H1 (cell line): ENCODE measurements around the gene SERPINA10. TPM values are rescaled to one million over a fixed set of nuclear protein-coding genes. Genes with fewer than 3 reads are reported as not detected.

Experiments
- CTCF ChIA-PET: fragments of 300-600 bp; sonication (Branson Sonifier 250); formaldehyde crosslinking; loops from one replicate; lab custom pipeline; 2021; ENCODE audit not compliant: partially characterized antibody; lab: Charles Lee
- POLR2A ChIA-PET: fragments of 300-600 bp; sonication (Branson Sonifier 250); formaldehyde crosslinking; loops from one replicate; lab custom pipeline; 2021; ENCODE audit warnings: inconsistent platforms; ENCODE audit not compliant: partially characterized antibody; lab: Charles Lee
- DNase-seq, 2 experiments: peaks; one replicate each; pipeline versions ENCODE4 v3.0.0 to v3.0.0-alpha.2; 2010 to 2022; ENCODE audit warnings: low spot score in 2 of 2, low read depth in 1 of 2, mixed read lengths in 1 of 2
- FAIRE-seq: peaks from 2 replicates; lab custom pipeline; 2011; peaks lifted over from hg19 to GRCh38; lab: Jason Lieb, UNC
- H2AFZ ChIP-seq: 2 replicates; pipeline ENCODE4 v1.8.1; 2012; ENCODE audit warnings: low read length, inconsistent platforms
- H2AK5ac ChIP-seq: 2 replicates; pipeline ENCODE4 v1.6.1; 2013; ENCODE audit warnings: low read depth, low read length
- H2BK120ac ChIP-seq: replicated peaks from 2 replicates; pipeline ENCODE3; 2013; ENCODE audit warnings: low read depth, low read length, inconsistent platforms
- H2BK12ac ChIP-seq: 2 replicates; pipeline ENCODE4 v1.6.1; 2013; ENCODE audit warnings: low read depth, low read length
- H2BK15ac ChIP-seq: 2 replicates; pipeline ENCODE4 v1.6.1; 2013; ENCODE audit warnings: low read length
- H2BK20ac ChIP-seq: 2 replicates; pipeline ENCODE4 v1.6.1; 2013; ENCODE audit warnings: low read length
- H2BK5ac ChIP-seq: 2 replicates; pipeline ENCODE4 v1.6.1; 2013; ENCODE audit warnings: low read depth, low read length
- H3K14ac ChIP-seq: 2 replicates; pipeline ENCODE4 v1.6.1; 2013; ENCODE audit warnings: inconsistent platforms; ENCODE audit not compliant: insufficient read length
- H3K18ac ChIP-seq: 2 replicates; pipeline ENCODE4 v1.6.1; 2013; ENCODE audit warnings: low read length; ENCODE audit errors: extremely low read depth
- H3K23ac ChIP-seq: 2 replicates; pipeline ENCODE4 v1.6.1; 2013; ENCODE audit warnings: inconsistent platforms; ENCODE audit not compliant: insufficient read length
- H3K23me2 ChIP-seq: 2 replicates; pipeline ENCODE4 v1.6.1; 2013; ENCODE audit warnings: low read depth, low read length
- H3K27ac ChIP-seq: 2 replicates; pipeline ENCODE4 v1.6.1; 2011; ENCODE audit warnings: low read depth, low read length, inconsistent platforms
- H3K27me3 ChIP-seq, 4 experiments: replicated peaks in 1 of 4; 1 replicate in 1 of 4; 2 replicates in 3 of 4; pipeline versions ENCODE4 v1.6.1 to v1.8.1; 2011 to 2013; ENCODE audit warnings: low read length in 3 of 4, mild to moderate bottlenecking in 3 of 4, inconsistent platforms in 2 of 4, mixed read lengths in 2 of 4, moderate library complexity in 1 of 4; ENCODE audit not compliant: control insufficient read depth in 3 of 4, insufficient read depth in 3 of 4; ENCODE audit errors: extremely low read depth in 1 of 4
- H3K36me3 ChIP-seq, 4 experiments: 2 replicates each; pipeline versions ENCODE4 v1.6.1 to v1.8.1; 2011 to 2013; ENCODE audit warnings: mild to moderate bottlenecking in 4 of 4, low read length in 3 of 4, moderate library complexity in 2 of 4, control low read depth in 1 of 4, inconsistent platforms in 1 of 4; ENCODE audit not compliant: insufficient read depth in 4 of 4, control insufficient read depth in 2 of 4
- H3K4ac ChIP-seq: replicated peaks from 2 replicates; pipeline ENCODE3; 2013; ENCODE audit warnings: low read length, low read depth, mixed read lengths, inconsistent platforms; ENCODE audit not compliant: insufficient read length
- H3K4me1 ChIP-seq, 4 experiments: replicated peaks in 1 of 4; 1 replicate in 1 of 4; 2 replicates in 3 of 4; pipeline versions ENCODE4 v1.6.1 to v1.8.1; 2011 to 2013; ENCODE audit warnings: low read length in 3 of 4, inconsistent platforms in 2 of 4, mixed read lengths in 1 of 4; ENCODE audit not compliant: insufficient read depth in 4 of 4, control insufficient read depth in 3 of 4
- H3K4me2 ChIP-seq, 2 experiments: 2 replicates each; pipeline versions ENCODE4 v1.6.1 to v1.8.1; 2011 to 2013; ENCODE audit warnings: low read depth in 2 of 2, low read length in 2 of 2, control low read depth in 1 of 2, inconsistent platforms in 1 of 2, mild to moderate bottlenecking in 1 of 2; ENCODE audit not compliant: insufficient read depth in 1 of 2
- H3K4me3 ChIP-seq, 4 experiments: fragments of 200-600, 300-600 bp in 1 of 4; sonication (generic), shearing (Covaris generic), sonication (Bioruptor Twin) in 1 of 4; 2 replicates each; pipeline versions ENCODE4 v1.5.1 to v1.8.1; 2011 to 2016; ENCODE audit warnings: low read length in 4 of 4, low read depth in 3 of 4, control low read depth in 2 of 4, inconsistent platforms in 2 of 4, mild to moderate bottlenecking in 2 of 4, mixed read lengths in 1 of 4, moderate library complexity in 1 of 4; ENCODE audit not compliant: insufficient read depth in 2 of 4; ENCODE audit errors: extremely low read depth in 1 of 4
- H3K56ac ChIP-seq: replicated peaks from 2 replicates; pipeline ENCODE3; 2013; ENCODE audit warnings: low read depth, mild to moderate bottlenecking, mixed read lengths, low read length, inconsistent platforms; ENCODE audit not compliant: insufficient read length
- H3K79me1 ChIP-seq: 2 replicates; pipeline ENCODE4 v1.6.1; 2013; ENCODE audit warnings: low read depth, low read length, control low read depth
- H3K79me2 ChIP-seq, 2 experiments: 2 replicates each; pipeline versions ENCODE4 v1.6.1 to v1.8.1; 2012 to 2013; ENCODE audit warnings: low read length in 2 of 2, mild to moderate bottlenecking in 2 of 2, inconsistent platforms in 1 of 2; ENCODE audit not compliant: insufficient read depth in 2 of 2, control insufficient read depth in 1 of 2
- H3K9ac ChIP-seq, 4 experiments: replicated peaks in 1 of 4; 1 replicate in 1 of 4; 2 replicates in 3 of 4; pipeline versions ENCODE4 v1.6.1 to v1.8.1; 2011 to 2013; ENCODE audit warnings: low read depth in 3 of 4, low read length in 3 of 4, control low read depth in 2 of 4, mild to moderate bottlenecking in 2 of 4, moderate library complexity in 2 of 4, inconsistent platforms in 1 of 4; ENCODE audit errors: extremely low read depth in 1 of 4
- H3K9me3 ChIP-seq, 2 experiments: 2 replicates each; pipeline versions ENCODE4 v1.6.1 to v1.8.1; 2012 to 2013; ENCODE audit warnings: mild to moderate bottlenecking in 2 of 2, moderate library complexity in 2 of 2, control low read depth in 1 of 2, inconsistent platforms in 1 of 2, low read depth in 1 of 2, low read length in 1 of 2, mixed read lengths in 1 of 2; ENCODE audit not compliant: insufficient read depth in 2 of 2
- H4K20me1 ChIP-seq, 2 experiments: replicated peaks in 1 of 2; 2 replicates each; pipeline versions ENCODE3 to v1.8.1; 2011 to 2013; ENCODE audit warnings: inconsistent platforms in 2 of 2, low read length in 2 of 2, mild to moderate bottlenecking in 1 of 2; ENCODE audit not compliant: insufficient read depth in 2 of 2, control insufficient read depth in 1 of 2
- H4K5ac ChIP-seq: 2 replicates; pipeline ENCODE4 v1.6.1; 2013; ENCODE audit warnings: low read length, low read depth, mixed read lengths, inconsistent platforms; ENCODE audit not compliant: insufficient read length
- H4K8ac ChIP-seq: 2 replicates; pipeline ENCODE4 v1.8.0; 2013; ENCODE audit warnings: mild to moderate bottlenecking, moderate library complexity, low read length, inconsistent platforms; ENCODE audit not compliant: insufficient read depth; ENCODE audit errors: extremely low read depth
- H4K91ac ChIP-seq: replicated peaks from 2 replicates; pipeline ENCODE3; 2013; ENCODE audit warnings: low read length, mixed read lengths, inconsistent platforms; ENCODE audit not compliant: insufficient read length
- WGBS, 2 experiments: shearing (Covaris generic) in 1 of 2; methylation state at CpG; one replicate each; pipeline versions ENCODE4 v1.1.6 to v1.1.7; 2013 to 2015; ENCODE audit warnings: low lambda C conversion rate in 2 of 2, mixed read lengths in 2 of 2, inconsistent platforms in 1 of 2, low coverage in 1 of 2, missing lambda C conversion rate in 1 of 2; ENCODE audit not compliant: insufficient replicate concordance in 2 of 2, insufficient coverage in 1 of 2, insufficient read length in 1 of 2; ENCODE audit errors: extremely low coverage in 1 of 2, missing lambda C conversion rate in 1 of 2; 5-methylcytosine and 5-hydroxymethylcytosine counted together
- polyA plus RNA-seq, 7 experiments: library from polyadenylated mRNA; depleted of rRNA in 3 of 7; stranded (reverse) in 5 of 7; unstranded in 2 of 7; fragments of >200 nt in 5 of 7; fragments of 200-250 nt in 2 of 7; gene quantifications; 1 replicate in 5 of 7; 2 replicates in 1 of 7; 4 replicates in 1 of 7; pipeline versions ENCODE4 v1.2.1 to v1.2.3, GENCODE V29; 2011 to 2013; ENCODE audit warnings: missing spikeins in 2 of 7, mixed read lengths in 2 of 7
- total RNA-seq: library from RNA; stranded (reverse); fragmentation: NEBNext Ultra II Directional; extraction: Animal tissue kit (Norgen Biotek cat#: 25700); gene quantifications from 2 replicates; pipeline ENCODE4 v1.2.1, GENCODE V29; 2021

The SERPINA10 gene
- total and polyA plus RNA-seq, 2 of the 8 experiments (the other 6 are each of a cell fraction or from before 2014, with no cell fraction given): not detected

GRCh38 chr14:94309721-94310120, 16.7 kb upstream of the SERPINA10 start:
- H2AFZ ChIP-seq: no peak overlapping the region
- H2BK5ac ChIP-seq: no peak overlapping the region
- H3K4me1 ChIP-seq: no peaks in the 10 kb centered on the region
- H2BK15ac ChIP-seq: no peak overlapping the region
- no peaks in the 10 kb centered on the region for H3K23me2 ChIP-seq
- no peak overlapping the region for H3K18ac ChIP-seq
- H2AK5ac ChIP-seq: no peak overlapping the region
- DNase-seq: no peak
- ChIA-PET CTCF (interaction anchor here (1.0 to 3.4 kb wide), 4 partner anchors 12 to 239 kb away, joined by 3 to 22 read pairs (median 4); no protein-coding TSS in a partner anchor), POLR2A (no interaction called here)
- no peak overlapping the region for H3K23ac ChIP-seq
- no peak overlapping the region for H3K4me2 ChIP-seq
- H2BK120ac ChIP-seq: no peak overlapping the region
- H3K14ac ChIP-seq: no peak overlapping the region
- no peak overlapping the region for H4K91ac ChIP-seq
- no peak overlapping the region for H3K27ac ChIP-seq
- H2BK20ac ChIP-seq: no peak overlapping the region
- no peak for FAIRE-seq
- H3K9me3 ChIP-seq: peaks cover 9 to 10% of the 10 kb centered on the region in 2 experiments; a peak in 3 of 4 replicates
- 87% methylated on average over 9 of the region's 10 CpGs; no CpG with 5 or more reads in 1 of the 2 experiments for WGBS, 2 experiments
- H3K27me3 ChIP-seq: no peaks in the 10 kb centered on the region
- no peak overlapping the region for H2BK12ac ChIP-seq
- no peak overlapping the region for H3K56ac ChIP-seq
- no peaks in the 10 kb centered on the region for H4K20me1 ChIP-seq
- H3K9ac ChIP-seq: no peak overlapping the region
- H3K4ac ChIP-seq: no peak overlapping the region
- no peak overlapping the region for H4K8ac ChIP-seq
- no peaks in the 10 kb centered on the region for H3K79me1 ChIP-seq
- H4K5ac ChIP-seq: no peak overlapping the region
- no peak overlapping the region for H3K4me3 ChIP-seq
- H3K36me3 ChIP-seq: no peaks in the 10 kb centered on the region
- H3K79me2 ChIP-seq: no peaks in the 10 kb centered on the region
